Kidney (tissue), 14 donors: ENCODE measurements around the gene SLC7A8. TPM values are rescaled to one million over a fixed set of nuclear protein-coding genes. Genes with fewer than 3 reads are reported as not detected.

Experiments
- DNase-seq, 5 donors: peaks; one replicate each; pipeline ENCODE4 v3.0.0-alpha.2; 2013 to 2020
- FAIRE-seq: peaks from 2 replicates; lab custom pipeline; 2012; peaks lifted over from hg19 to GRCh38; lab: Jason Lieb, UNC
- H3K27ac ChIP-seq, 2 donors: one replicate each; pipeline ENCODE4 v1.7.0; 2013; ENCODE audit warnings: low read depth in 2 of 2, low read length in 2 of 2, inconsistent platforms in 1 of 2
- H3K27me3 ChIP-seq: one replicate; pipeline ENCODE4 v1.7.1; 2013; ENCODE audit warnings: low read length, inconsistent platforms; ENCODE audit not compliant: control insufficient read depth, insufficient read depth
- H3K36me3 ChIP-seq, 3 donors: one replicate each; pipeline versions ENCODE4 v1.7.0 to v1.7.1; 2013; ENCODE audit warnings: low read length in 3 of 3, control low read depth in 1 of 3, inconsistent platforms in 1 of 3; ENCODE audit not compliant: insufficient read depth in 3 of 3, control insufficient read depth in 2 of 3
- H3K4me1 ChIP-seq, 3 donors: one replicate each; pipeline versions ENCODE4 v1.7.0 to v1.7.1; 2013; ENCODE audit warnings: low read length in 3 of 3, inconsistent platforms in 1 of 3, low read depth in 1 of 3; ENCODE audit not compliant: control insufficient read depth in 2 of 3, insufficient read depth in 2 of 3
- H3K4me3 ChIP-seq, 3 donors: one replicate each; pipeline versions ENCODE4 v1.7.0 to v1.8.1; 2013; ENCODE audit warnings: low read length in 3 of 3, control low read depth in 1 of 3, inconsistent platforms in 1 of 3
- H3K9ac ChIP-seq, 3 donors: one replicate each; pipeline versions ENCODE4 v1.7.0 to v1.7.1; 2013; ENCODE audit warnings: low read length in 3 of 3, control low read depth in 1 of 3, inconsistent platforms in 1 of 3
- H3K9me3 ChIP-seq, 3 donors: one replicate each; pipeline versions ENCODE4 v1.7.0 to v1.7.1; 2013; ENCODE audit warnings: low read length in 3 of 3, control low read depth in 1 of 3, inconsistent platforms in 1 of 3; ENCODE audit not compliant: control insufficient read depth in 2 of 3, insufficient read depth in 1 of 3
- intact Hi-C: fragments of 100-400 bp; cut with DNase I; formaldehyde crosslinking; loops from one replicate; pipeline ENCODE4 v1.11.1; 2022
- polyA plus RNA-seq: library from polyadenylated mRNA; stranded (reverse); fragments of 350-450 nt; fragmentation: Illumina TruSeq; extraction: RNeasy Lipid Tissue Mini Kit (QIAGEN cat#74804); gene quantifications from one replicate; pipeline ENCODE4 v1.2.3, GENCODE V29; 2014; ENCODE audit warnings: low read depth, low replicate concordance; ENCODE audit not compliant: insufficient read depth
- total RNA-seq: library from RNA; stranded (reverse); fragmentation: NEBNext Ultra II Directional; extraction: Animal tissue kit (Norgen Biotek cat#: 25700); gene quantifications from one replicate; pipeline ENCODE4 v1.2.1, GENCODE V29; 2021
- TF ChIP-seq, protein P1 (sequence below): IDR thresholded peaks from 3 replicates; pipeline ENCODE4 v1.5.1; 2012; ENCODE audit warnings: mild to moderate bottlenecking, moderate library complexity, borderline replicate concordance; ENCODE audit not compliant: insufficient read depth; ENCODE audit errors: extremely low read depth
- donor health status: control.
- donor health status: control.
- donor health status: control.
- donor health status: control.
- donor health status: control.
- donor health status: DM: yes; HTN: yes; CAD: no.
- donor health status: Normal renal cell carcinoma (clear cell type).

SLC7A8 gene
- total and polyA plus RNA-seq, 2 donors from 2014 or later: 22.9 to 210 TPM

DNA sequence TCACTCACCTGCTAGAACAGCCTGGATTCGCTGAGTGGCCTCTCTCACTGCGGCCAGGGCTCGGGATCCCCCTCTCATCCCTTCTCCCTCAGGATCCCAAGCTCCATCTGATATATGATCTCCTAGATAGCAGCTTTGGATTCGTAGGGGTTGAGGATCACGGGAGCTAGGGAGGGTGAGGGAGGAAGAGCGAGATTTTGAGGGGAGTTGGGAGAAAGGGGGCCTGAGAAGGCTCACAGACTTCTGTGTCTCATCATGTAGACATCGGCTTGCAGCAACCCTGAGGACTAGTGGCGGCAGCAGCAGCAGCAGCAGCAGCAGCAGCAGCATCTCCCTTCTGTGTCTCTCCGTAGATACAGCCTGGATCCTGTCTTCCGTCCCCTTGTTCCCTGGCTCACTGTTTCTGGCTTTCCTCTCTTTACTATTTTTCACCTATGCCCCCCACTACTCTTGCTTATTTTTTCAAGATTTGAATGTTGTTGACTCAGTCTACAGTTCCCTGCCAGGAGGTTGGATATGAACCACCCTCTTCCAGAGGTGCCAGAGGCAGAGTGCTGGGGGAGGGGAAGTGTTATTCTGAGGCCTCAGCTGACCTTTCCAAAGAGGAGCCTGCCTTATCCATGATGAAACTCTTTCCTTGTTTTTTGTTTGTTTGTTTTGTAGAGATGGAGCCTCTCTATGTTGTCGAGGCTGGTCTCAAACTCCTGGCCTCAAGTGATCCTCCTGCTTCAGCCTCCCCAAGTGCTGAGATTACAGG, 78.7 kb downstream of the SLC7A8 start, which contains the start of gene CIROP:
Gene CIROP (minus strand): TSS at position 399 of the 757 bp plus-strand sequence. CDS start 69 bp downstream, at position 330.
- DNase-seq (peak in 2 of 5 donors; percentile 19 to 34), FAIRE-seq (no peak)
- Histone ChIP-seq H3K27ac (no peak within 1 kb of the TSS), H3K27me3 (no peaks in the 10 kb centered on the region), H3K4me1 (no peaks in the 10 kb centered on the region), H3K9ac (no peak within 1 kb of the TSS), H3K9me3 (no peaks in the 10 kb centered on the region), H3K4me3 (no peak within 1 kb of the TSS), H3K36me3 (no peaks in the 10 kb centered on the region)
- intact Hi-C loops: no loop called here
- TF ChIP-seq, protein P1, sequence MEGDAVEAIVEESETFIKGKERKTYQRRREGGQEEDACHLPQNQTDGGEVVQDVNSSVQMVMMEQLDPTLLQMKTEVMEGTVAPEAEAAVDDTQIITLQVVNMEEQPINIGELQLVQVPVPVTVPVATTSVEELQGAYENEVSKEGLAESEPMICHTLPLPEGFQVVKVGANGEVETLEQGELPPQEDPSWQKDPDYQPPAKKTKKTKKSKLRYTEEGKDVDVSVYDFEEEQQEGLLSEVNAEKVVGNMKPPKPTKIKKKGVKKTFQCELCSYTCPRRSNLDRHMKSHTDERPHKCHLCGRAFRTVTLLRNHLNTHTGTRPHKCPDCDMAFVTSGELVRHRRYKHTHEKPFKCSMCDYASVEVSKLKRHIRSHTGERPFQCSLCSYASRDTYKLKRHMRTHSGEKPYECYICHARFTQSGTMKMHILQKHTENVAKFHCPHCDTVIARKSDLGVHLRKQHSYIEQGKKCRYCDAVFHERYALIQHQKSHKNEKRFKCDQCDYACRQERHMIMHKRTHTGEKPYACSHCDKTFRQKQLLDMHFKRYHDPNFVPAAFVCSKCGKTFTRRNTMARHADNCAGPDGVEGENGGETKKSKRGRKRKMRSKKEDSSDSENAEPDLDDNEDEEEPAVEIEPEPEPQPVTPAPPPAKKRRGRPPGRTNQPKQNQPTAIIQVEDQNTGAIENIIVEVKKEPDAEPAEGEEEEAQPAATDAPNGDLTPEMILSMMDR: no peak

DNA sequence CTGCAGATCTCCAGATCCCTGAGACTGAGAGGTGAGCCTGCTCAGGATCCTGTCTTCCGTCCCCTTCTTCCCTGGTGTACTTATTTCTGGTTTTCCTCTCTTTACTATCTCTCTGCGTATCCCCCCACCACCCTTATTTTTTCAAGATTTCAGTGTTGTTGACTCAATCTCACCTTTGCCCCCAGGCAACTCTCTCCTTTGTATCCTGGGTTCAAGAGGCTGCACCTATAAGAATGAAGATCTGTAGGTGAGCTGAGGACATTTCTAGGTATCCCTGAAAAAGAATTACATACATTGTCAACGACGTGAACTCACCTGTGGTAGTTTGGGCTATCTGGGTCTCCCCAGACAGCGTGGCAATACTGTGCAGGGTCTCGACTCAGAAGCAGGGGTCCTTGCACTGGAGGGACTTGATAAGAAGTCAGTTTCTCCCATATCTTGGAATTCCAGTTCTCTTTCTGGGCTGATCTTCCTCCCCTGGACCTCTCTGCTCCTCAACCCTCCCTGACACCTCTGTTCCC, 79.3 kb downstream of the SLC7A8 start:
- no peaks in the 10 kb centered on the region for H3K27me3 ChIP-seq
- FAIRE-seq: no peak
- DNase-seq: no peak
- TF ChIP-seq, protein P1: no peak
- no peaks in the 10 kb centered on the region for H3K9me3 ChIP-seq
- no peaks in the 10 kb centered on the region for H3K4me1 ChIP-seq
- H3K27ac ChIP-seq: no peak overlapping the region
- no peak overlapping the region for H3K9ac ChIP-seq
- intact Hi-C loops: no loop called here
- no peaks in the 10 kb centered on the region for H3K36me3 ChIP-seq
- no peak overlapping the region for H3K4me3 ChIP-seq

DNA sequence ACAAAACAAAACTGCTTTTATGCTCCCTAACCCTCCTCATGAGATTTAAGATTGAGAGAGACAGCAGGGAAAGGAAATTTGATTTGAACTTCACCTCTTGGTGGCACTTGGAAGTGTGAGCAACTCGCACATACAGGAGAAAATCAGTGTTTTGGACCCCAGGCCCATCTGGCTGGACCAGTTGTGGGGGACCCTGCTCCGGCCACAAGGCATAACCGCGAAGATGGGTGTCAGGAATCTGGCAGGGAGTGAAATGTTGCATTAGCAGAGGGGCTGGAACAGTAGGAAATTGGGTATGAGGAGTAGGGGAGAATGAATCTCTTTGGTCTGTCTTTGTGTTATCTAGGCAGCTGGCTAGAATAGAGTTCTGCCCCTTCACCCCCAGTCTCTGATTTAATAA, 79.9 kb downstream of the SLC7A8 start:
- Histone ChIP-seq H3K9ac (peak overlapping the region in 1 of 3 donors; percentile 12), H3K9me3 (no peaks in the 10 kb centered on the region), H3K27me3 (no peaks in the 10 kb centered on the region), H3K4me1 (no peaks in the 10 kb centered on the region), H3K36me3 (peaks cover 0 to 3% (median 2%) of the 10 kb centered on the region in 3 donors), H3K27ac (no peak overlapping the region), H3K4me3 (no peak overlapping the region)
- no peak for DNase-seq
- intact Hi-C loops: no loop called here
- no peak for FAIRE-seq
- TF ChIP-seq, protein P1: no peak
